ENCODE data around the gene LGALS3BP.

The LGALS3BP gene

DNA sequence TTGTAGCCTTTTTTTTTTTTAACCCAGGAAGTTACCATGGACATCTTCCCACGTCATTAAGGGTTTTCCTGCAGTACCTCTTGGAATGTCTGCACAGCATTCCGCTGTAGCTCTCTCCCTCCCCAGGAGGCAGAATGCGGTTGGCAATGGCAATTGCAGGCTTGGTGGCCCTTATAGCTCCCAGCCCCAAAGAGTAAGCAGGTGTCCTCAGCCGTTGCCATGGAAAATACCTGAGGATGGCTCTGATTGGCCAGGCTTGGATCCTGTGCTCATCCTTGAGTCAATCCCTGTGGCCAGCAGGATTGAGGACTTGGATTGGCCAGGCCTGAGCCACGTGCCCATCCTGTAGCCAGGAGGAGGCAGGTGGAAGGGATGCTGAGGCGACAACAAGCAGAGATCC is 39.0 kb downstream of the LGALS3BP start:
- TF ChIP-seq, protein P1, sequence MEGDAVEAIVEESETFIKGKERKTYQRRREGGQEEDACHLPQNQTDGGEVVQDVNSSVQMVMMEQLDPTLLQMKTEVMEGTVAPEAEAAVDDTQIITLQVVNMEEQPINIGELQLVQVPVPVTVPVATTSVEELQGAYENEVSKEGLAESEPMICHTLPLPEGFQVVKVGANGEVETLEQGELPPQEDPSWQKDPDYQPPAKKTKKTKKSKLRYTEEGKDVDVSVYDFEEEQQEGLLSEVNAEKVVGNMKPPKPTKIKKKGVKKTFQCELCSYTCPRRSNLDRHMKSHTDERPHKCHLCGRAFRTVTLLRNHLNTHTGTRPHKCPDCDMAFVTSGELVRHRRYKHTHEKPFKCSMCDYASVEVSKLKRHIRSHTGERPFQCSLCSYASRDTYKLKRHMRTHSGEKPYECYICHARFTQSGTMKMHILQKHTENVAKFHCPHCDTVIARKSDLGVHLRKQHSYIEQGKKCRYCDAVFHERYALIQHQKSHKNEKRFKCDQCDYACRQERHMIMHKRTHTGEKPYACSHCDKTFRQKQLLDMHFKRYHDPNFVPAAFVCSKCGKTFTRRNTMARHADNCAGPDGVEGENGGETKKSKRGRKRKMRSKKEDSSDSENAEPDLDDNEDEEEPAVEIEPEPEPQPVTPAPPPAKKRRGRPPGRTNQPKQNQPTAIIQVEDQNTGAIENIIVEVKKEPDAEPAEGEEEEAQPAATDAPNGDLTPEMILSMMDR (IDR thresholded peaks at IDR 0.05; ENCODE audit: insufficient read depth, low read depth, low read length, missing control alignments), result no peak
- no peak for DNase-seq (ENCODE audit: low read depth)

DNA sequence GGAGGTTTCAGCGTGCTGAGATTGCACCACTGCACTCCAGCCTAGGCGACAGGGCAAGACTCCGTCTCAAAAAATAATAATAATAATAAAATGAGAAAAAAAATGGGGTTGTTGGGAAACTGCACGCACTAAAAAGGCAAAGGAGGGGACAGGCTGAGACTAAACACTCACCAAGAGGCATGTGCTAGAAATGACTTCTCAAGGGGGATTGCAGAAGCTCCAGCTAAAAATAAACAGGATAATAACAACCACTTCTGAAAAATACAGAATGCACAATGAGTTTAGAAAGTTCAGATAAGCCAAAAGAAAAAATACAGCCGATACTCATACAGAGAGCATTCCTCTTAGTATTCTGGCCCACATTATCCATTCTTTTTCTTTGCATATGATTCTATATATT is 39.5 kb downstream of the LGALS3BP start:
- DNase-seq (ENCODE audit: low read depth), result no peak
- TF ChIP-seq, protein P1 (IDR thresholded peaks at IDR 0.05; ENCODE audit: insufficient read depth, low read depth, low read length, missing control alignments), result no peak
- no peak overlapping the region for H3K4me3 ChIP-seq (ENCODE audit: low read depth, low read length)

More for the DNA sequence above, 39.0 kb downstream of the LGALS3BP start:
- no peak overlapping the region for H3K4me3 ChIP-seq (ENCODE audit: low read depth, low read length)

DNA sequence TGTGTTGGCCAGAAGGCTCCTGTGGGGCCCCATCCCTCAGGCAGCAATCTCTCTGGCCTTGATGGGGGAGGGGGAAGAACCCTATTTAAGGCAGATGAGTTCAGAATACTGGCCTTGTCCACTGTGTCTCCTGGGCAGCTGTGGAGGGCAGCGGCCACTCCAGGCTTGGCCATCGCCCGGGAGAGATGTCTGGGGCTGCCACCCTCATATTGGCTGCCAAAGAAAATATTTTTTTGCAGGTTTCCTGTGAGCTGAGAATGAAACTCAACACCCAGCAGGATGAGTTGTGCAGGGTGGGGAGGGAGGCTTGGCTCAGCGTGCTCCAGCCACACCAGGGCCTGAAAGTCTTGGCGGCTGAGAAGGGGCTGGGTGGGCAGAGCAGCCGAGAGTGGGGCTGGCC is 40.1 kb downstream of the LGALS3BP start:
- no peak overlapping the region for H3K4me3 ChIP-seq (ENCODE audit: low read depth, low read length)
- TF ChIP-seq, protein P1 (IDR thresholded peaks at IDR 0.05; ENCODE audit: insufficient read depth, low read depth, low read length, missing control alignments), result no peak
- DNase-seq (ENCODE audit: low read depth), result no peak

DNA sequence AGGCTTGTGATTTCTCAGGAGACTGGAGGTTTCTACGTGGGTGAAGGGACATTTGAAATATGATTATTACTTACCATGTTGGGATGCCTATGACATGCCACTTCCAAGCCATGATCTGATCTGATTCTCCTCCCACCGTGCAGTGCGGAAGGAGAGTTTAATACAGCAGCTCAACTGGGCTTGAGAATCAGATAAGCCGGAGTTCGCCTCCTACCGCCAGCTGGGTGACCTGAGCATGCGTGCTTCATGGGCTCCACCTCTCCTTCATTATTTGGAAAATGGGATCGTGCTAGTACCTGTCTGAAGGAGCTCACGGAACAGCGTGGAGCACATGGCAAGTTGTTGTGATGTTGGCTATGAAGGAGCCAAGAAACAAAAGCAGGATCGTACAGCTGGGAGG is 42.2 kb downstream of the LGALS3BP start:
- H3K4me3 ChIP-seq (ENCODE audit: low read depth, low read length), result no peak overlapping the region
- TF ChIP-seq, protein P1 (IDR thresholded peaks at IDR 0.05; ENCODE audit: insufficient read depth, low read depth, low read length, missing control alignments), result no peak
- DNase-seq (ENCODE audit: low read depth), result no peak

DNA sequence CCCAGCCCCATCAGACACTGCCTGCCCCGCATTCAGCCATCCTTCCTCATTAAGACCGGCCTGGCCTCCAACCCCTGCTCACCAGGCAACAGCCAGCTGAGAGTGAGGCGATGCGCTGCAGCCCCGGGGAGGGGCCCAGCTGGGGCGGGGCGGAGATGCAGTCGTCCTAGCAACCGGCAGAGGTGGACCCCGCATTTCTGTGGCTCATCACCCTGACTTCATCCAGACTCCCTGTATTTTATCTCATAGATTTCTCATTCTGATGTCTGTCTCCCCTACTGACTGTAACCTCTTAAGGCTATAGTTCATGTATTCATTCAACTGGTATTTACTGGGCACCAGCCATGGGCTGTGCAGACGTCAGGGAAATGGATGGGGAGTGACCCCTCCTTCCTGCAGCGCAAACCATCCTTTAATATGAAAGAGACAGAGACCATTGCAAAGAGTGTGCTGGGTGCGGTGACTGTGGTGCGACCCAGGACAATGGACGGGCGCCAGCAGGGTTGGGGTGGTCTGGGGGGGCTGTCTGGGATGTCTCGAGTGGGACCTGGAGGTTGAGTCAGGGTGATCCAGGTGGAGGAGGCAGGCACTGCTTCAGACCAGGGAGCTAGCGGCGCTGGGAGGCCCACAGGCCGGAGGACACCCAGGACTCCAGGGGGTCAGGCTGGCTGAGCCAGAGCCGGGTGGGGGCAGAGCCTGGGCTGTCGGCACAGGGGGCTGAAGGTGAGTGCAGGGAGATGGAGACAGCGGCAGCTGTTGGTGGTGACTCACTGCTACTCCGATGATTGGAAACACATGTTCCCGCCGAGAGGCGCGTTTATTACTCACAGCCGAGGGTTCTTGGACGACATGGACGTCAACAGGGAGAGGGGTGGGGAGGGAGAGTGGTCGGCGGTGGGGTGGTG is 44.1 kb downstream of the LGALS3BP start:
- TF ChIP-seq, protein P1 (IDR thresholded peaks at IDR 0.05; ENCODE audit: insufficient read depth, low read depth, low read length, missing control alignments), result no peak
- H3K4me3 ChIP-seq (ENCODE audit: low read depth, low read length), result no peak overlapping the region
- no peak for DNase-seq (ENCODE audit: low read depth)

DNA sequence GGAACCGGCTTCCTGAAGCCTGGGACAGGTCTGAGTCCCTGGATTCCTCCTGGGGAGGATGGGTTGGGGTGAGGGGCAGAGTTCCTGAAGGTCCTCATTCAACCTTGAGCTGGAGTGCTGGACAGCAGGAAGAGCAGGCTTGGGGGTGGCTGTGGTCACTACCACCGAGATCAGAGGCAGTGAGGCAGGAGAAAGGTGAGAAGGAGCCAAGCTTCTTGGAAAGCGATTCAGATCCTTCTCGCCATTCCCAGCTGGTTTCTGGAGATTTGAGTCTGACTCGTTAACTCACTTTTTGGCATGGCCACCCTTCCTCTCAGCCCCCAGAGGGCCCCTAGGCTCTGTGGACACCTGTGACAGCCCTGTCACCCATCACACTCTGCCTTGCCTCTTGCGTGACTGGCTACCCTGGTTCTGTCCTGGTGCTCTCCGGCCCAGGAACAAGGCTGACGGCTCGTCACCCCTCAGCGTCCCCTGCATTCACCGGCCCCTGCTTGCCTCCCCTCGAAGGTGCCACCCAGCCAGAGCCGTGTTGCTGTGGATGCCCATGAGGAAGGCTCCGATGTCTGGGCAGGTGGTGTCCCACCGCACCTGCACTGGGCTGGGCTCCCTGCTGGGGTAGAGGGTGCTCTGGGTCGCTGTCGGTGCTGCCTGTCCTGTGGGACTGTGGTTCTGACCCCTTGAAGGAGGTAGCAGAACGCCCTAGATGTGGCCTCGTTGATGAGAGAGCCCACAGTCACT is 44.9 kb downstream of the LGALS3BP start:
- no peak overlapping the region for H3K4me3 ChIP-seq (ENCODE audit: low read depth, low read length)
- TF ChIP-seq, protein P1 (IDR thresholded peaks at IDR 0.05; ENCODE audit: insufficient read depth, low read depth, low read length, missing control alignments), result no peak
- DNase-seq (ENCODE audit: low read depth), result no peak

All from GM12865 (cell line).